ENCODE results near the gene ZNRD2.
"Not testable (repeated sequence)": the region's sequence is repeated elsewhere in the genome, so short reads cannot be mapped to it uniquely, and the experiment has no call there.

The ZNRD2 gene

GRCh38 chr11:65569973-65570918 is at the start of gene ZNRD2:
TSS of gene ZNRD2 (plus strand) at chr11:65570477. CDS start at chr11:65570492, 15 bp downstream.
- peak; percentile 97 for DNase-seq (ENCODE audit: low spot score)

GRCh38 chr11:65521777-65522521 is 48.3 kb upstream of the ZNRD2 start:
- DNase-seq (ENCODE audit: low spot score): not testable (repeated sequence)

GRCh38 chr11:65522718-65523630 is 47.3 kb upstream of the ZNRD2 start:
- not testable (repeated sequence) for DNase-seq (ENCODE audit: low spot score)

- not testable (repeated sequence) for DNase-seq (ENCODE audit: low spot score)
Measured at GRCh38 chr11:65523631-65523968, 46.7 kb upstream of the ZNRD2 start.

- peak; percentile 35 for DNase-seq (ENCODE audit: low spot score)
Measured at GRCh38 chr11:65524014-65524740, 46.1 kb upstream of the ZNRD2 start.

- DNase-seq (ENCODE audit: low spot score): peak; percentile 96
Measured at GRCh38 chr11:65524741-65525545, 45.3 kb upstream of the ZNRD2 start, which contains the start of gene SCYL1. TSS of gene SCYL1 (plus strand) at chr11:65525083. CDS start at chr11:65525154, 71 bp downstream.

- DNase-seq (ENCODE audit: low spot score): no peak
Measured at GRCh38 chr11:65525546-65526480, 44.5 kb upstream of the ZNRD2 start.

- no peak for DNase-seq (ENCODE audit: low spot score)
Measured at GRCh38 chr11:65526744-65527143, 43.5 kb upstream of the ZNRD2 start.

GRCh38 chr11:65528819-65529350 is 41.4 kb upstream of the ZNRD2 start:
- DNase-seq (ENCODE audit: low spot score): no peak

- DNase-seq (ENCODE audit: low spot score): no peak
Measured at GRCh38 chr11:65529475-65530156, 40.7 kb upstream of the ZNRD2 start.

GRCh38 chr11:65530157-65530496 is 40.1 kb upstream of the ZNRD2 start:
- no peak for DNase-seq (ENCODE audit: low spot score)

- DNase-seq (ENCODE audit: low spot score): no peak
Measured at GRCh38 chr11:65532388-65533064, 37.8 kb upstream of the ZNRD2 start.

GRCh38 chr11:65535102-65535501 is 35.2 kb upstream of the ZNRD2 start:
- DNase-seq (ENCODE audit: low spot score): no peak

- DNase-seq (ENCODE audit: low spot score): no peak
Measured at GRCh38 chr11:65536412-65537295, 33.6 kb upstream of the ZNRD2 start.

- DNase-seq (ENCODE audit: low spot score): no peak
Measured at GRCh38 chr11:65537296-65537597, 33.0 kb upstream of the ZNRD2 start.

GRCh38 chr11:65537620-65538231 is 32.6 kb upstream of the ZNRD2 start:
- DNase-seq (ENCODE audit: low spot score): no peak
